Adrenal gland (tissue), 5 donors: ENCODE data around the gene CDH2.

Experiments
- CTCF ChIP-seq, 6 experiments: fragments of 450-650 bp in 4 of 6; fragments of 200-600 bp in 2 of 6; sonication (generic) in 1 of 6; IDR thresholded peaks; 1 replicate in 5 of 6; 2 replicates in 1 of 6; pipeline versions ENCODE4 v1.5.1 to v1.8.0; 2016 to 2021; ENCODE audit warnings: antibody characterized with exemption in 6 of 6, mild to moderate bottlenecking in 2 of 6, moderate library complexity in 1 of 6
- POLR2A ChIP-seq, 2 donors: fragments of 450-650 bp; IDR thresholded peaks; one replicate each; pipeline ENCODE4 v1.6.1; 2017; ENCODE audit warnings: antibody characterized with exemption in 2 of 2, mild to moderate bottlenecking in 2 of 2, moderate library complexity in 1 of 2
- donor health status: DM: no; HTN: no; CAD: no.

DNA sequence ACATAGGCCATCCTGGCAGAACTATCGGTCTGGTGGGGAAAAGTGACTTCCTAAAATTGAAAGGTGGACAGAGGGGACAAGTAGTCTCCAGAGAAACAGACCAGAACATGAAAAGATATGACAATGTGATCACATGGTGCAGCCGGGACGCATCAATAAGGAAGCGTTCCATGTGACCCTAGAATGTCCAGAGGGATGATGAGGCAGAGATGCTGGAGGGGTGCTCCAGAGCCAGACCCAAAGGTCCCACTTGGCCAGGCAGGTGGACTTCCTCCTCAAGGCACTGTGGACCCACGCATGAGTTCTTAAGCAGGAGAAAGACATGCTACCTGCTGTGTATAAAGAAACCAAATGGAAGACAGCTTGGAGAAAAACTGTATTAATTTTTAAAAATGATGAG is 50.2 kb downstream of the CDH2 start:
- TF ChIP-seq POLR2A (IDR thresholded peaks at IDR 0.05) (no peak), CTCF (IDR thresholded peaks at IDR 0.05) (no peak)
